HG03108 (cell line): Measurements from ENCODE around the gene CYP1A1.

Experiments used
- ATAC-seq: cut with Tn5 transposase; IDR thresholded peaks from one replicate; pipeline ENCODE4 v1.9.1; 2021; ENCODE audit warnings: moderate library complexity; ENCODE audit not compliant: unreplicated experiment

CYP1A1 gene, protein sequence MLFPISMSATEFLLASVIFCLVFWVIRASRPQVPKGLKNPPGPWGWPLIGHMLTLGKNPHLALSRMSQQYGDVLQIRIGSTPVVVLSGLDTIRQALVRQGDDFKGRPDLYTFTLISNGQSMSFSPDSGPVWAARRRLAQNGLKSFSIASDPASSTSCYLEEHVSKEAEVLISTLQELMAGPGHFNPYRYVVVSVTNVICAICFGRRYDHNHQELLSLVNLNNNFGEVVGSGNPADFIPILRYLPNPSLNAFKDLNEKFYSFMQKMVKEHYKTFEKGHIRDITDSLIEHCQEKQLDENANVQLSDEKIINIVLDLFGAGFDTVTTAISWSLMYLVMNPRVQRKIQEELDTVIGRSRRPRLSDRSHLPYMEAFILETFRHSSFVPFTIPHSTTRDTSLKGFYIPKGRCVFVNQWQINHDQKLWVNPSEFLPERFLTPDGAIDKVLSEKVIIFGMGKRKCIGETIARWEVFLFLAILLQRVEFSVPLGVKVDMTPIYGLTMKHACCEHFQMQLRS

DNA sequence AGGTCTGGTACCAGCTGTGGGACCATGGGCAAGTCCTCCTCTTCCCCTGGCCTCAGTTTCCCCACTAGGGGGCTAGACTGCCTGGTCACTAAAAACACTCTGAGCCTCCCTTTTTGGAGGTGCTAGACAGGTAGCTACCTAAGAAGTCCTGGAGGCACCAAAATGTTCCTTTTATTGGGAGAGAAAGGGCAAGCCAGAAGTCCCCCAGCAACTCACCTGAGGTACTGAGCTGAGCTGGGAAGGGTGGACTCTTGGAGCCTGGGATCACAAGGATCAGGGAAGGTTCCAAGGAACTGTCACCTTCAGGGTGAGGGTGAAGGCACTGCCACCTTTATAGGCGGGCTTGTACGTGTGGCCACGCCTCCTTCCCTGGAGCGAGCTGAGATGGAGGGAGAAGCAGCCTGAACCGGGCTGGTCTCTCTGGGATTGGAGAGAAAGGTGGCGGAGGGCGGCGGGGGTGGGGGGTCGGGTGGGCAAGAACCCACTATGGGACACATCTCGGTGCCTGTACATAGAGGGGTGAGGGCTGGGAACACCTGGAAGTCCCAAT is at the start of gene CYP1A1:
TSS of gene CYP1A1 (minus strand) at position 304 of the 550 bp plus-strand sequence. CDS start 2,431 bp downstream, outside the sequence.
- no peak for ATAC-seq

DNA sequence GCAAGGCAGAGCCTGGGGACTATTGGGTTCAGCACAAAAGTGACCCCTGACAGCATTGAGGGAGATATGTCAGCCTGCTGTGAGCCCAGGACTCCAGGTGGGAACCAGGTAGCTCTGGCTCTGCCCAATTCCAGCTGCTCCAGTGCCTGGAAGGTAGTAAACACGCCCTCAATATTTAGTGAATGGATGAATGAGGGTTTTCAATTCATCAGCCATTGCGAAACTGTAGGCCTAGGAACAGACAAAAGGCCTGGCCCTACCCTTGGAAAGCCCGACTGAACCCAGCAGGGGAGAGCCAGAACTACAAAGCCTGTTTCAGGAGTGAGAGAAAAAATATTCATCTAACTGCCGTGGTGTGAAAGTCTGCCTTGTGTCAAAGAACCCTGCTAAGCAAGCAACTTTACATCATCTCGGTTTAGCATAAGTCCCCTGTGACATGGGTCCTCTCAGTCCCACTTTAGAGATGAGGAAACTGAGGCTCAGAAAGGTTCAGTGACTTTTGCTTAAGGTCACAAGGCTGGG is 48.5 kb upstream of the CYP1A1 start:
- no peak for ATAC-seq

DNA sequence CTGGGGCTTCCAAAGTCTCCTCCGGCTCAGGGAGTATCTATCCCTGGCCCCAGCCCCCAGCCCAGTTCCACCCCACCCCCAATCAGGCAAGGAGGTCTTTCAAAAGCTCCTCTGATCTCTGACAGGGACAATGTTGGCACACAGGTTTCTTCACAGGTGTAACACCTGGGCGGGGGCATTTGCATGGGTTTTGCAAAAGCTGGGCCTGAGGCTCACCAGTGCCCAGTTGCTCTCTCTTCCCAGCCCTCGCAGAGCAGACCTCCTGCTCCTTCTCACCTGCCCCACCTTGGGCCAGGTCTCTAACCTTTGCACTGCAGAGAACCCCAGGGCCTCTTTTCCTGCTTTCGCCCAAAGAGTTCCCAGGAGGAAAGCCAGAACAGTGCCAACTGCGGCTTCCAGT is 48.0 kb upstream of the CYP1A1 start:
- no peak for ATAC-seq

DNA sequence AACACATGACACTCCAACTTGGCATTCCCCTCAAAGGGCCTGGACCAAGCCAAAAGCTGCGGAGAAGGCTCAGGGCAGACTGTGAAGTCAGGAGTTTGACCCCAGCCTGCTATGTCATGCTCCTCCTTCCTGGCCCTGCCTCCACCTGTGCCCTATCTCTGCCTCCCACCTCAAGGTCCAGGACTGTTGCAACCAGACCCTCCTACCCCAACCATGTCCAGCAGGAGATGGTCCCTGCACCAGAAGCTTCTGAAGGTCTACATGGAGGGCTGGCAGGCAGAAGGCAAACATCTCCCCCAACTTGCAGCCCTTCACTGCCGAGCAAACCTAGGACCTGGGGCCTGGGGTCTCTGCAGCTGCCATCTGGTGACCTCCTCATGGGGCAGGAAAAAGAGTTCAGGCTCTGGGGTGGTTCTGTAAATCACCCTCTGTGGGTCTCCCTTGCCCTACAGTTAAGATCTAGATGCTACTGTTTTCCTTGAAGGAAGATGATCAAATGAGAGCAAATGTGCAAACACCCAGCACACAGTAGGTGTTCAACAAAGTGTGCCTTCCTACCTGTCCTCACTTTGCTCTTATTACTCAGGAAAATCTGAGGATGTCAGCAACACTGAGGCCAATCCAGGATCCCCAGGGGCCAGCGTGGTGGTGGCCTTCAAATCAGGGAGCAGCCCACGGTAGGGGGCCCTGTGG is 45.0 kb upstream of the CYP1A1 start:
- ATAC-seq: no peak

DNA sequence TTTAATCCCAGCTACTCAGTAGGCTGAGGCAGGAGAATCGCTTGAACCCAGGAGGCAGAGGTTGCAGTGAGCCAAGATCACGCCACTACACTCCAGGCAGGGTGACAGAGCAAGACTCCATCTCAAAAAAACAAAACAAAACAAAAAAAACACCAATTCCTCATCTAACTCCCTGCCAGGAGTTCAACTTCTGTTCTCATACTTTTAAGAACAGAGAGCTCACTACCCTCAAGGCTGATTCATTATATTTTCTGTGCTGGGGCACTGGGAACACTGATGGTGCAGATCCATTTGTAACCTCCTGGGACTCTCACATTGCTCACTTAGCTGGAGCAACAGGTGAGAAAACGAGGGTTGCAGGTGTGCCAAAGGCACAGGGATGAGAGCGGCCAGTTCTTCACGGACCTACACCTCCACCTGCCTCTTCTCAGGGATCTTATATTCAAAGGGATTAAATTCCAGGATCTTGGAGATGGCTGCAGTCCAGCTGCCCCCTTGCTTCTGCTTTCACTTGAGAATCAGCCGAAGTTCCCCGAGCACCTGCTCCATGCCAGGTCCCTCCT is 44.2 kb upstream of the CYP1A1 start:
- ATAC-seq: no peak

DNA sequence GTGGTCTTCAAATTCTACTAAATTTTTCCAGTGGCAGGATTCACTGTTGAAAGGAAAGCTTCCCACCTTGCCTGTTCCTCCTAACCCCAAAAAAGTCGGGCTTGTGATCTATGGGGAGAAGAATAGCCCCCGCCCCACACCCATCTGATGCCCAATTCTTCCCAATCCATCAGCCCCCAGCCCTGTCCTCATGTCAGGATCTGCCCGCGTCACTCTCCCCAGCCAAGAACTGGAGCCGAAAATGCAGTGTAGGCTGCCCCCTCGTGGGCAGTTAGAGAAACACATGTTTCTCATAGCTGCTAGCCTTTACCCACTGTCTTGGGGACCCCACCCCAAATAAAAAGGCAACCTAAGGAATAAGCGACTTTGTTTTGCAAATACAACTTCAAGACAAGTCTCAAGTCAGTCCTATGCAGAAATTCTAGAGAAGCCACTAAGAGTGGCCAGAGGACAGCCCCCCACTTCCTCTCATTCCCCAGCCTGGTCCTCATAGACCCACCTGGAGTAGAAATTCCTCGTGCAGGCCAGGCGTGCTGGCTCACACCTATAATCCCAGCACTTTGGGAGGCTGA is 43.5 kb upstream of the CYP1A1 start:
- no peak for ATAC-seq

DNA sequence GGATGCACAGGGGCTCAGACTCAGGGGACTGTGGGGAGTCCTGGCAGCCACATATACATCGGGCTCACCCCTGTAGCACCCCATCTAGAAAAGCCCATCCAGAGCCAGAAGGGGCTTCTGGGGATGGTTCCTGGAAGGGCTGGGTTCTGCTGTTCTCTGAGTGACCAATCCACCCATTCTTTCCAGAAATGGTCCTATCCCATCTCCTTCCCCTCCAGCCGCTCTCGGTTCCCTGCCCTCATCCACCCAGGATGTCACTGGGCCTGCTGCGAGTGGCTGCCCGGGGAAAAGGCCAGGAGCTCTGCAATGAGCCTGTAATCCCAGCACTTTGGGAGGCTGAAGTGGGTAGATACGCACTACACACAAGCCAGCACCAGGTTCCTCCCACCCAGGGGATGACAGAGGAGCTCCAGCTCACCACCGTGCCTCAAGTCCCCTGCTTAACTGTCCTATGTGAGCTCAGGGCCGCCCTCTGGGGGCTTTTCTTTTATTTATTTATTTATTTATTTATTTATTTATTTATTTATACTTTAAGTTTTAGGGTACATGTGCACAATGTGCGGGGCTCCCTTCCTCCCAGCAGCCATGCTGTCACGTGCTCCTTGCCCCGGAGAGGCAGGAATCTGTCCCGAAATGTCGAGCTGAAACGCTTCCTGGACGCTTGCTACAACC is 42.9 kb upstream of the CYP1A1 start:
- no peak for ATAC-seq

DNA sequence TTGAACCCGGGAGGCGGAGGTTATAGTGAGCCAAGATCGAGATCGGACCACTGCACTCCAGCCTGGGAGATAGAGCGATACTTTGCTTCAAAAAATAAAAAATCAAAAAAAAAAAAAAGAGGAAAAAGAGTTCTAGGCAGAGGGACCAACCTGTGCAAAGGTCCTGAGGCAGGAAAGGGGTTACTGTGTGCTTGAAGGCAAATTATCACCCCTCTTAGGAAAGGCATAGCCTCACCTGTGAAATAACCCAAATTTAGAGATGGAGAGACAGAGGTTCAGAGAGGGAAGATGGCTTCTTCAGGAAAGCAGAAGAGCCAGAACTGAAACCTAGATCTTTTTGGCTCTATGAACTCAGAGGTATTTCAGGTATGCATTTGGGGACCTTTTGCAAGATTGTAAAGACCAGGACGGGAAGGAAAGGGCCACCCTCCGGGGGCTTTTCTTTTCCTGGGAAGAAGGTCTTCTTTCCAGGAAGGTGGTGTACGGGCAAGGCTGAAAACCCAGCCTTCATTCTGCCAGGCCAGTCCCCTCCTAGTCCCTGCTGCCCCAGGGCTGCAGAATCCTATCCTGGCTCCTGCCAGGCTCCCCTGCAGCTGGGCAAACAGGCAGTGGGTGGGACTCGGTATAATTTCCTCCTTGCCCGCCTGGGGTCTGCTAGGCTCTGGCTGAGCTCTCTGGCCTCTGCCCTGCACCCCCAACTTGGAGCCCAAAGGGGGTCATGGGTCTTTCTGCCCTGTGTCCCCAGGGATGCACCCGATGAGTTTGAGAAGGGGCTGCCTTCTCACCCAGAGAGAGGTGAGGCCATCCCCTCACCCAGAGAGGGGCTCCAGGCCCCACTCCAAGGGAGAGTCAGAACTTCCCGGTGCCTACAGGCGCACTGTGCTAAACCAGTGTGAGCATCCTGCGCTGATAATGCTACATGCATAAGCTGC is 42.1 kb upstream of the CYP1A1 start:
- ATAC-seq: no peak

DNA sequence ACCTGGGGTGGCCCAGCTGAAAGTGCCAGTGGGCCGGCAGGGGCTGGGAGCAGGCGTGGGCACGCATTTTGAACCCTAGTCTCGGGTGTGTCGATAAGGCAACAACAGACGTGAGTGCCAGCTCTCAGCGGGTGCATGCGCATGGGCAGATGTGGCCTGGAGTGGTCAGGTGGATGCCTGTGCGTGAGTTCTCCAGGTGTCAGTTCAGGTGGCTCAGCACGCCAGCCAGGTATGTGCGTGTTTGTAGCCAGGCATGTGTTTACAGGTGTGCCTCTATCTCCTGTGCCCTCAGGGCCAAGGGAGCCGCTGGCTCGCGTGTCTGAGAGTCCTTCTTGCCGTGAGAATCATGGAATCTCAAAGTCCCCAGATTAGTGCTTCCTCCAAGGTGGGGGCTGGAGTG is 38.1 kb upstream of the CYP1A1 start:
- ATAC-seq: no peak

DNA sequence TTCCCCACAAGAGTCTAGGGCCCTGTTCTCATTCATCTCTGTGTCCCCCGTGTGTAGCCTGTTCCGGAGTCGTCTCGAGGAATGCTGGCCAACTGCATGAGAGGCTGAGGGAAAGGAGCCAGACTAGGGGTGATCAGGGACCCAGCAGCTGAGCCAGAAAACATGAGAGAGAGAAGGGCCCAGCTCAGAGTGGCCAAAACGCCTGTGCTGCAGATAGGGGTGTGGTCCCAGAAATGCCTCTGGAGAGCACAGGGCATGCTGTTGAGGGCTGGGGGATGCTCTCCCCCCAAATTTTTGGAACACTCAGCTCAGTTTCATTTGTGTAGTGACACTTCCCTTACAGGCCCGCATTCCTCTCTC is 37.4 kb upstream of the CYP1A1 start:
- no peak for ATAC-seq

DNA sequence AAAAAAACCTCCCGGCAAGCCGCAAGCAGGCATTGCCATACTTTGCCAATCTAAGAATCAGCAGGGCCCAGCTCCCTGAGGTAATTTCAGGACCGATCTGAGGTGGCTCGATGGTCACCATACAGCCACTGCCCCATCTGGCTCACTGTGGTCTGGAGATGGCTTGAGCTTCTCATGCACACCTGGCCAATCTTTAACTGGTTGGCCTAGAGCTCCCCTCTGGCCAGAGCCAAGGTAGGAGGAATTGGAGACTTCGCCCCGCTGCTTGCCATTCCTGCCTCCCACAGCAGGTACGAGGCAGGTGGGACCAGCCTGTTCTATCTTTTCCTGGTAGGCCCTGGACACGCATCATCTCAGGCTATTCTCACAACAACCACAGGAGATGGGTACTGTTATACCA is 33.4 kb upstream of the CYP1A1 start:
- ATAC-seq: no peak

DNA sequence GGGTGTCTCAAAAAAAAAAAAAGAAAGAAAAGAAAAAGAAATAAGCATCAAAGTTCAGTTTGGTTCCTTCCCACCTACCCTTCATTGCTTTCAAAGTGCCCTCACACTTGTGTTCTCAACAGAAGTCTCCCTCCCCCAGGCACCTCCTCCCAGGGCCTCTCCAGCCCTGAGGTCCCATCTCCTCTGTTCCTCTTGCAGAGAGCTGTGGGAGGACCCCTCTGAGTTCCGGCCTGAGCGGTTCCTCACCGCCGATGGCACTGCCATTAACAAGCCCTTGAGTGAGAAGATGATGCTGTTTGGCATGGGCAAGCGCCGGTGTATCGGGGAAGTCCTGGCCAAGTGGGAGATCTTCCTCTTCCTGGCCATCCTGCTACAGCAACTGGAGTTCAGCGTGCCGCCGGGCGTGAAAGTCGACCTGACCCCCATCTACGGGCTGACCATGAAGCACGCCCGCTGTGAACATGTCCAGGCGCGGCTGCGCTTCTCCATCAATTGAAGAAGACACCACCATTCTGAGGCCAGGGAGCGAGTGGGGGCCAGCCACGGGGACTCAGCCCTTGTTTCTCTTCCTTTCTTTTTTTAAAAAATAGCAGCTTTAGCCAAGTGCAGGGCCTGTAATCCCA is 29.4 kb upstream of the CYP1A1 start:
- ATAC-seq: no peak

DNA sequence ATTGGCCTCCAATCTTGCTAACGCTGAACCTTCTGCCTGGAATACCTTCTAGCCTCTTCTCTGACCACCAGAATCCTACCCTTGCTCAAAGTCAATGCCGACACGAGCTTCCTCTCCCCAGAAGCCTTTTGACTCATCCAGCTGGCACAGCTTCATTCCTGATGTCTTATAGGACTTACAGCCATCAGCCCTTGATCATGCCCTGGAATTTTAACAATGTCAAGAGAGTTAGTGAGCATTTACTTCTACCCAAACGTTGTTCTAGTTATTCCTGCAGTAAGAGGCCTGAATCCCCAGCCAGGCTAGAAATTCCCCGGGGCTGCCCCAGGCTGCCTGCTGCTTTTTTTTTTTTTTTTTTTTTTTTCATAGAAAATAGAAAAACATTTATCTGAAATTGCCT is 27.2 kb upstream of the CYP1A1 start:
- ATAC-seq: no peak

DNA sequence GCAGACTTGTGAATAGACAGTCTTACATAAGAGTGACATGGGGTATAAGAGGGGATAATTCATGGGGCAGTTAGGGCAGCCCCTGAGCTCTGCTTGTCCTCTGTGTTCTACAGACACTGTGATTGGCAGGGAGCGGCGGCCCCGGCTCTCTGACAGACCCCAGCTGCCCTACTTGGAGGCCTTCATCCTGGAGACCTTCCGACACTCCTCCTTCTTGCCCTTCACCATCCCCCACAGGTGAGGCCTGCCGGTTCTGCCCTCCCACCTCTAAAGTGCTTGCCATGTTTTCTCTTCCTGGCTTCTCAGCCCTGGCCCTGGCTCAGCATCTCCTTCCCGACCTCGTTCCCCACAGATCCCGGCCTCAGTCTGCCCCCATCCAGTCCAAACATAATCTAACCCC is 26.7 kb upstream of the CYP1A1 start:
- ATAC-seq: no peak

DNA sequence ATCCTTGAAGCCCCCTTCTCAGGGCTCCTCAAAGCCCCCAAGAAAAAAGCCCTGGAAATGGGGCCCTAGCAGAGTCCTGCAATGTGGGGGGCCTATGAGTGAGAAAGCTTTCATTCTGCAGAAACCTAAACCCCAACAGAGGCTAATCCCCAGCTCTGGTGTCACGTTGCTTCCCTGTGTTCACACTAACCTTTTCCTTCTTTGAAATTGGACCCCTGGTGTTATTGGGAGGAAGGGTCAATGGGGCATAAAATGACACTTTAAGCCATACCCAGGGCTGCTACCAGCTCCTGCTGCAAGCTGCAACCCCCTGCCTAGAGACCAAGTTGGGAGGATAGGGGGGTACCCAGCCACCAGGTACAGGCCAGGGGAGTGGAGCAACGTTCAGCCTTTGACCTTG is 25.4 kb upstream of the CYP1A1 start:
- ATAC-seq: no peak

DNA sequence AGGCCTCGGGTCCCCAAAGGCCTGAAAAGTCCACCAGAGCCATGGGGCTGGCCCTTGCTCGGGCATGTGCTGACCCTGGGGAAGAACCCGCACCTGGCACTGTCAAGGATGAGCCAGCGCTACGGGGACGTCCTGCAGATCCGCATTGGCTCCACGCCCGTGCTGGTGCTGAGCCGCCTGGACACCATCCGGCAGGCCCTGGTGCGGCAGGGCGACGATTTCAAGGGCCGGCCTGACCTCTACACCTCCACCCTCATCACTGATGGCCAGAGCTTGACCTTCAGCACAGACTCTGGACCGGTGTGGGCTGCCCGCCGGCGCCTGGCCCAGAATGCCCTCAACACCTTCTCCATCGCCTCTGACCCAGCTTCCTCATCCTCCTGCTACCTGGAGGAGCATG is 24.5 kb upstream of the CYP1A1 start:
- ATAC-seq: no peak

DNA sequence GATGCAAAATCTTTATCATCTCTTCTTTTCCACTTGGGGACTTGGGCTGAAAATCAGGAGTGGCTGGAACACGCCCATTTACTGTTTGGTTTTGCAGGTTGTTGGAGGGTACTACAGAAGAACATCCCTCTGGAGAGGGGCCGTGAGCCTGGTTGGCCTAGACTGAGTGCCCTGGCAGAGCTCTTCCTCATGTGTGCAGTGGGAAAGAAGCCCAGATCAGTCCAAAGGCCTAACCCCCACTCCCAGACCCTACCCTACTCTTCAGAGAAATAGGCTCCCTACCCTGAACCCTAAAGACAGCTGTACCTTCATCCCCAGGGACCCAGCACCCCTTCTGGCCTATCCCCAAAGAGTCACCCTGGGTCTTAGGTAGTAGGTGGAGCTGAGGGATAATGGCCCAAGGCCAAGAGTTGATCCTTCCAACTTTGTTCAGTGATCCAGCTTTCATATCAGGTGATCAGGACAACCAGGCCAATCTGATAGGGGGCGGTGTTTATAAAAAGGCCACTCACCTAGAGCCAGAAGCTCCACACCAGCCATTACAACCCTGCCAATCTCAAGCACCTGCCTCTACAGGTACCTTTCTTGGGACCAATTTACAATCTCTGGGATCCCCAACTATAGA is 23.1 kb upstream of the CYP1A1 start, which contains the start of gene CYP1A2:
TSS of gene CYP1A2 (plus strand) at position 524 of the 625 bp plus-strand sequence. CDS start 894 bp downstream, outside the sequence.
- no peak for ATAC-seq

DNA sequence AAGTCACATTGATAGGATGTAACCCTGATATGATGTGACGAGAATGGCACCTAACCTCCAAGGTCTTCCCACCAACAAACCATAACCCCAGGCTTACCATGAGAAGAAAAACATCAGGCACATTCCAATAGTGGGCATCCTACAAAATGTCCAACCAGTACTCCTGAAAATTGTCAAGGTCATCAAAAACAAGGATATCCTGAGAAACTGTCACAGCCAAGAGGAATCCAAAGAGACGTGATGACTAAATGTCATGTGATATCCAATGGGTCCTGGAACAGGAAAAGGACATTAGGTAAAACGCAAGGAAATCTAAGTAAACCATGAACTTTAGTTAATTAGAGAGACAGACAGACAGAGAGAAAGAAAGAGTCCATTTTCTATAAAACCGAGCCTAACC is 21.1 kb upstream of the CYP1A1 start:
- ATAC-seq: no peak
